GM23248 (cell line): Measurements from ENCODE around the gene PLD4. TPM values are rescaled to one million over a fixed set of nuclear protein-coding genes. Genes with fewer than 3 reads are reported as not detected.

Experiments used
- DNase-seq: peaks from one replicate; pipeline ENCODE4 v3.0.0-alpha.2; 2015
- H2AFZ ChIP-seq: fragments of 200-600 bp; sonication (generic); 2 replicates; pipeline ENCODE4 v1.6.1; 2016; ENCODE audit warnings: antibody characterized with exemption
- H3F3A ChIP-seq: fragments of 200-600 bp; sonication (generic); 2 replicates; pipeline ENCODE4 v1.6.1; 2016; ENCODE audit warnings: mild to moderate bottlenecking, antibody characterized with exemption, mixed run types; ENCODE audit not compliant: insufficient read depth
- H3K27ac ChIP-seq: fragments of 200-600 bp; sonication (generic); 2 replicates; pipeline ENCODE4 v1.5.1; 2016; ENCODE audit warnings: mild to moderate bottlenecking
- H3K27me3 ChIP-seq: fragments of 200-600 bp; sonication (generic); replicated peaks from 2 replicates; pipeline ENCODE4 v1.6.1; 2016; ENCODE audit warnings: mild to moderate bottlenecking; ENCODE audit not compliant: insufficient read depth
- H3K36me3 ChIP-seq: fragments of 200-600 bp; sonication (generic); 2 replicates; pipeline ENCODE4 v1.6.1; 2016; ENCODE audit warnings: low read depth, mild to moderate bottlenecking
- H3K4me1 ChIP-seq: fragments of 200-600 bp; sonication (generic); 2 replicates; pipeline ENCODE4 v1.6.1; 2016; ENCODE audit warnings: mild to moderate bottlenecking; ENCODE audit not compliant: insufficient read depth
- H3K4me2 ChIP-seq: fragments of 200-600 bp; sonication (generic); one replicate; pipeline ENCODE4 v1.6.1; 2016; ENCODE audit warnings: mild to moderate bottlenecking; ENCODE audit not compliant: unreplicated experiment
- H3K4me3 ChIP-seq: fragments of 200-600 bp; sonication (generic); 2 replicates; pipeline ENCODE4 v1.5.1; 2016; ENCODE audit warnings: mild to moderate bottlenecking
- H3K79me2 ChIP-seq: fragments of 200-600 bp; sonication (generic); 2 replicates; pipeline ENCODE4 v1.6.1; 2016; ENCODE audit warnings: mild to moderate bottlenecking; ENCODE audit not compliant: insufficient read depth
- H3K9ac ChIP-seq: fragments of 200-600 bp; sonication (generic); 2 replicates; pipeline ENCODE4 v1.6.1; 2016; ENCODE audit warnings: mild to moderate bottlenecking
- H3K9me2 ChIP-seq: fragments of 200-600 bp; sonication (generic); 2 replicates; pipeline ENCODE4 v1.6.1; 2016; ENCODE audit warnings: mixed run types, mild to moderate bottlenecking, moderate library complexity; ENCODE audit not compliant: insufficient read depth
- H3K9me3 ChIP-seq: fragments of 200-600 bp; sonication (generic); one replicate; pipeline ENCODE4 v1.6.1; 2017; ENCODE audit warnings: low read depth
- H4K20me1 ChIP-seq: fragments of 200-600 bp; sonication (generic); 2 replicates; pipeline ENCODE4 v1.6.0; 2016; ENCODE audit not compliant: insufficient read depth
- EZH2phosphoT487 ChIP-seq: fragments of 200-600 bp; sonication (generic); IDR thresholded peaks from 2 replicates; pipeline ENCODE4 v1.6.1; 2018; ENCODE audit warnings: antibody characterized with exemption, moderate library complexity, mild to moderate bottlenecking, low read depth; ENCODE audit not compliant: insufficient read depth
- WGBS, 2 experiments: methylation state at CpG; one replicate each; pipeline ENCODE4 v1.1.6; 2015 to 2017; ENCODE audit warnings: low lambda C conversion rate in 2 of 2, low coverage in 1 of 2; ENCODE audit errors: missing lambda C conversion rate in 2 of 2; 5-methylcytosine and 5-hydroxymethylcytosine counted together
- in situ Hi-C: fragments of 300-500 bp; cut with MboI; formaldehyde crosslinking; loops from 2 replicates; pipeline ENCODE4 v1.15.0; 2020
- polyA plus RNA-seq: library from polyadenylated mRNA; unstranded; fragments of >200 nt; fragmentation: Nextera tagmentation; extraction: Ambion mirVana; gene quantifications from 2 replicates; pipeline ENCODE4 v1.2.1, GENCODE V29; 2016
- total RNA-seq: library from RNA; depleted of rRNA; stranded (reverse); fragments of >200 nt; shearing (Covaris generic); gene quantifications from 2 replicates; pipeline ENCODE4 v1.2.3, GENCODE V29; 2014; rRNA removed

The PLD4 gene
- total and polyA plus RNA-seq, 2 experiments from 2014 or later: not detected

GRCh38 chr14:104982548-104983230, 58.0 kb downstream of the PLD4 start:
- Histone ChIP-seq H4K20me1 (no peaks in the 10 kb centered on the region), H3K27me3 (no peaks in the 10 kb centered on the region), H2AFZ (no peak overlapping the region), H3K4me1 (peaks cover 7% of the 10 kb centered on the region), H3K9me2 (no peaks in the 10 kb centered on the region), H3F3A (no peaks in the 10 kb centered on the region), H3K9me3 (no peaks in the 10 kb centered on the region), H3K79me2 (no peaks in the 10 kb centered on the region), H3K4me3 (no peak overlapping the region), H3K9ac (no peak overlapping the region), H3K4me2 (no peak overlapping the region), H3K27ac (no peak overlapping the region), H3K36me3 (no peaks in the 10 kb centered on the region)
- WGBS, 2 experiments: 57 to 60% methylated on average over 9 to 10 of the region's 10 CpGs
- TF ChIP-seq EZH2phosphoT487: no peak
- no peak for DNase-seq
- in situ Hi-C loops: no loop called here

Other genes with a start within 250 kb of the PLD4 start
- gene INF2, start 235.3 kb upstream of the PLD4 start, total RNA-seq: 53.3 and 62.1 TPM in 2 replicates
- 23.0 and 24.2 TPM in 2 replicates for gene INF2, start 235.3 kb upstream of the PLD4 start, polyA plus RNA-seq
- gene ADSS1, start 200.7 kb upstream of the PLD4 start, total RNA-seq: 3.7 and 4.7 TPM in 2 replicates
- 6.6 and 7.1 TPM in 2 replicates for gene ADSS1, start 200.7 kb upstream of the PLD4 start, polyA plus RNA-seq
- 148 and 174 TPM in 2 replicates for gene SIVA1, start 171.7 kb upstream of the PLD4 start, total RNA-seq
- 132 and 141 TPM in 2 replicates for gene SIVA1, start 171.7 kb upstream of the PLD4 start, polyA plus RNA-seq
- 154 and 164 TPM in 2 replicates for gene AKT1, start 129.1 kb upstream of the PLD4 start, total RNA-seq
- gene AKT1, start 129.1 kb upstream of the PLD4 start, polyA plus RNA-seq: 16.9 and 17.9 TPM in 2 replicates
- gene ZBTB42, start 123.8 kb upstream of the PLD4 start, total RNA-seq: 2.4 and 6.2 TPM in 2 replicates
- 0.56 and 0.75 TPM in 2 replicates for gene ZBTB42, start 123.8 kb upstream of the PLD4 start, polyA plus RNA-seq
- gene CEP170B, start 59.6 kb upstream of the PLD4 start, total RNA-seq: 23.3 and 24.5 TPM in 2 replicates
- gene CEP170B, start 59.6 kb upstream of the PLD4 start, polyA plus RNA-seq: 2.5 and 2.7 TPM in 2 replicates
- gene AHNAK2, start 53.5 kb downstream of the PLD4 start, total RNA-seq: 58.0 and 64.9 TPM in 2 replicates
- 38.3 and 38.9 TPM in 2 replicates for gene AHNAK2, start 53.5 kb downstream of the PLD4 start, polyA plus RNA-seq
- 10.4 and 13.5 TPM in 2 replicates for gene CLBA1, start 60.9 kb downstream of the PLD4 start, total RNA-seq
- 7.7 and 11.5 TPM in 2 replicates for gene CLBA1, start 60.9 kb downstream of the PLD4 start, polyA plus RNA-seq
- gene CDCA4, start 96.2 kb downstream of the PLD4 start, total RNA-seq: 25.5 and 27.5 TPM in 2 replicates
- 24.0 and 26.8 TPM in 2 replicates for gene CDCA4, start 96.2 kb downstream of the PLD4 start, polyA plus RNA-seq
- not detected in 2 replicates for gene GPR132, start 140.6 kb downstream of the PLD4 start, total RNA-seq
- not detected in 2 replicates for gene GPR132, start 140.6 kb downstream of the PLD4 start, polyA plus RNA-seq
- gene JAG2, start 243.9 kb downstream of the PLD4 start, total RNA-seq: 0.13 and 1.5 TPM in 2 replicates
- 0.25 TPM in 1 of 2 replicates, not detected in the other for gene JAG2, start 243.9 kb downstream of the PLD4 start, polyA plus RNA-seq